ENCODE measurements around the gene PLCXD3. TPM values are rescaled to one million over a fixed set of nuclear protein-coding genes. Genes with fewer than 3 reads are reported as not detected.

Gene PLCXD3
- total RNA-seq, 2 experiments from 2014 or later, result not detected

- no peak overlapping the region for H3K4me3 Mint-ChIP-seq
- no peak for DNase-seq
- H3K27me3 Mint-ChIP-seq, result no peaks in the 10 kb centered on the region
- H3K4me1 Mint-ChIP-seq, result no peaks in the 10 kb centered on the region
- ChIA-PET CTCF (no interaction called here), POLR2A (no interaction called here)
- no peaks in the 10 kb centered on the region for H3K36me3 Mint-ChIP-seq (ENCODE audit: low read depth)
- H3K27ac Mint-ChIP-seq, result no peak overlapping the region
- H3K9me3 Mint-ChIP-seq, result no peaks in the 10 kb centered on the region
Measured at GRCh38 chr5:41296066-41296465, 214.3 kb downstream of the PLCXD3 start.

GRCh38 chr5:41291323-41291722 lies 219.1 kb downstream of the PLCXD3 start:
- H3K4me1 Mint-ChIP-seq, result no peaks in the 10 kb centered on the region
- H3K4me3 Mint-ChIP-seq, result no peak overlapping the region
- POLR2A ChIA-PET, result no interaction called here

GRCh38 chr5:41290810-41291209 lies 219.6 kb downstream of the PLCXD3 start:
- ChIA-PET POLR2A (no interaction called here), CTCF (no interaction called here)
- no peak overlapping the region for H3K4me3 Mint-ChIP-seq
- H3K27ac Mint-ChIP-seq, result no peak overlapping the region
- H3K36me3 Mint-ChIP-seq (ENCODE audit: low read depth), result no peaks in the 10 kb centered on the region
- DNase-seq, result no peak
- no peaks in the 10 kb centered on the region for H3K27me3 Mint-ChIP-seq
- H3K4me1 Mint-ChIP-seq, result no peaks in the 10 kb centered on the region
- no peaks in the 10 kb centered on the region for H3K9me3 Mint-ChIP-seq

More at GRCh38 chr5:41291323-41291722, 219.1 kb downstream of the PLCXD3 start:
- no peaks in the 10 kb centered on the region for H3K9me3 Mint-ChIP-seq
- DNase-seq, result no peak
- no peaks in the 10 kb centered on the region for H3K36me3 Mint-ChIP-seq (ENCODE audit: low read depth)
- no peak overlapping the region for H3K27ac Mint-ChIP-seq
- CTCF ChIA-PET, result no interaction called here
- H3K27me3 Mint-ChIP-seq, result no peaks in the 10 kb centered on the region

GRCh38 chr5:41289970-41290464 lies 220.4 kb downstream of the PLCXD3 start:
- ChIA-PET CTCF (no interaction called here), POLR2A (no interaction called here)
- Mint-ChIP-seq H3K27ac (no peak overlapping the region), H3K36me3 (ENCODE audit: low read depth) (no peaks in the 10 kb centered on the region), H3K9me3 (no peaks in the 10 kb centered on the region), H3K4me3 (no peak overlapping the region), H3K4me1 (no peaks in the 10 kb centered on the region), H3K27me3 (no peaks in the 10 kb centered on the region)
- DNase-seq, result no peak

GRCh38 chr5:41286696-41287095 lies 223.7 kb downstream of the PLCXD3 start:
- no peak overlapping the region for H3K27ac Mint-ChIP-seq
- no peaks in the 10 kb centered on the region for H3K9me3 Mint-ChIP-seq
- no peak for DNase-seq
- H3K36me3 Mint-ChIP-seq (ENCODE audit: low read depth), result no peaks in the 10 kb centered on the region
- H3K27me3 Mint-ChIP-seq, result no peaks in the 10 kb centered on the region
- ChIA-PET POLR2A (no interaction called here), CTCF (no interaction called here)
- H3K4me3 Mint-ChIP-seq, result no peak overlapping the region
- no peaks in the 10 kb centered on the region for H3K4me1 Mint-ChIP-seq

- CTCF ChIA-PET, result no interaction called here
- Mint-ChIP-seq H3K36me3 (ENCODE audit: low read depth) (no peaks in the 10 kb centered on the region), H3K9me3 (no peaks in the 10 kb centered on the region), H3K4me1 (no peaks in the 10 kb centered on the region), H3K27ac (no peak overlapping the region), H3K27me3 (no peaks in the 10 kb centered on the region), H3K4me3 (no peak overlapping the region)
- DNase-seq, result no peak
- POLR2A ChIA-PET, result no interaction called here
Measured at GRCh38 chr5:41286165-41286564, 224.2 kb downstream of the PLCXD3 start.

- ChIA-PET CTCF (no interaction called here), POLR2A (no interaction called here)
- Mint-ChIP-seq H3K27me3 (no peaks in the 10 kb centered on the region), H3K4me3 (no peak overlapping the region), H3K9me3 (no peaks in the 10 kb centered on the region), H3K4me1 (no peaks in the 10 kb centered on the region), H3K36me3 (ENCODE audit: low read depth) (no peaks in the 10 kb centered on the region), H3K27ac (no peak overlapping the region)
- no peak for DNase-seq
Measured at GRCh38 chr5:41284938-41285337, 225.5 kb downstream of the PLCXD3 start.

- POLR2A ChIA-PET, result no interaction called here
- Mint-ChIP-seq H3K36me3 (ENCODE audit: low read depth) (no peaks in the 10 kb centered on the region), H3K27me3 (peaks cover 1% of the 10 kb centered on the region), H3K27ac (no peak overlapping the region), H3K9me3 (peaks cover under 1% of the 10 kb centered on the region), H3K4me1 (no peaks in the 10 kb centered on the region), H3K4me3 (no peak overlapping the region)
- DNase-seq, result no peak
- CTCF ChIA-PET, result no interaction called here
Measured at GRCh38 chr5:41281215-41281810, 229.1 kb downstream of the PLCXD3 start.

- Mint-ChIP-seq H3K9me3 (peaks cover 2% of the 10 kb centered on the region), H3K4me3 (no peak overlapping the region), H3K4me1 (no peaks in the 10 kb centered on the region), H3K27me3 (peaks cover 2% of the 10 kb centered on the region), H3K36me3 (ENCODE audit: low read depth) (no peaks in the 10 kb centered on the region), H3K27ac (no peak overlapping the region)
- DNase-seq, result no peak
- ChIA-PET CTCF (no interaction called here), POLR2A (no interaction called here)
Measured at GRCh38 chr5:41279040-41279439, 231.4 kb downstream of the PLCXD3 start.

- H3K36me3 Mint-ChIP-seq (ENCODE audit: low read depth), result no peaks in the 10 kb centered on the region
- peaks cover 2% of the 10 kb centered on the region for H3K27me3 Mint-ChIP-seq
- no peak for DNase-seq
- CTCF ChIA-PET, result no interaction called here
- H3K4me3 Mint-ChIP-seq, result no peak overlapping the region
- no peaks in the 10 kb centered on the region for H3K4me1 Mint-ChIP-seq
- H3K9me3 Mint-ChIP-seq, result peaks cover 2% of the 10 kb centered on the region
- no peak overlapping the region for H3K27ac Mint-ChIP-seq
- POLR2A ChIA-PET, result no interaction called here
Measured at GRCh38 chr5:41277476-41278245, 232.7 kb downstream of the PLCXD3 start.

- ChIA-PET CTCF (no interaction called here), POLR2A (no interaction called here)
- no peak overlapping the region for H3K27ac Mint-ChIP-seq
- H3K4me3 Mint-ChIP-seq, result no peak overlapping the region
- no peak for DNase-seq
- peaks cover 2% of the 10 kb centered on the region for H3K9me3 Mint-ChIP-seq
- no peaks in the 10 kb centered on the region for H3K36me3 Mint-ChIP-seq (ENCODE audit: low read depth)
- peaks cover 2% of the 10 kb centered on the region for H3K27me3 Mint-ChIP-seq
- H3K4me1 Mint-ChIP-seq, result no peaks in the 10 kb centered on the region
Measured at GRCh38 chr5:41275813-41276512, 234.4 kb downstream of the PLCXD3 start.

- Mint-ChIP-seq H3K27ac (no peak overlapping the region), H3K27me3 (no peaks in the 10 kb centered on the region), H3K9me3 (no peaks in the 10 kb centered on the region), H3K36me3 (ENCODE audit: low read depth) (no peaks in the 10 kb centered on the region), H3K4me1 (no peaks in the 10 kb centered on the region), H3K4me3 (no peak overlapping the region)
- ChIA-PET CTCF (no interaction called here), POLR2A (no interaction called here)
- no peak for DNase-seq
Measured at GRCh38 chr5:41270423-41271251, 239.8 kb downstream of the PLCXD3 start.

GRCh38 chr5:41268894-41269293 lies 241.5 kb downstream of the PLCXD3 start:
- Mint-ChIP-seq H3K4me3 (no peak overlapping the region), H3K36me3 (ENCODE audit: low read depth) (no peaks in the 10 kb centered on the region), H3K9me3 (no peaks in the 10 kb centered on the region), H3K4me1 (no peaks in the 10 kb centered on the region), H3K27ac (no peak overlapping the region), H3K27me3 (no peaks in the 10 kb centered on the region)
- ChIA-PET POLR2A (no interaction called here), CTCF (no interaction called here)
- DNase-seq, result no peak

Measured in activated CD4-positive, alpha-beta memory T cell treated with anti-CD3 and anti-CD28 coated beads, Interleukin-2, amount 10 ng/mL, durations not matched to agents 7 days and 5 days (primary cell).